HepG2 (cell line): ENCODE data around the gene PDCD2L. TPM values are rescaled to one million over a fixed set of nuclear protein-coding genes. Genes with fewer than 3 reads are reported as not detected.
A peak's percentile ranks its signal among the peaks of the same experiment; 100 is the strongest.

Source experiments
- CAMTA2 ChIP-seq: sonication (generic); formaldehyde crosslinking; IDR thresholded peaks from 2 replicates; pipeline ENCODE4 v1.4.0; 2020; ENCODE audit warnings: mild to moderate bottlenecking, missing genetic modification reagents, borderline replicate concordance
- CBX1 ChIP-seq: IDR thresholded peaks from one replicate; pipeline ENCODE4 v1.6.1; 2016; ENCODE audit warnings: antibody characterized with exemption, low read depth
- ELF1 ChIP-seq: sonication (generic); formaldehyde crosslinking; IDR thresholded peaks from 2 replicates; pipeline ENCODE4 v1.4.0; 2020; ENCODE audit warnings: missing genetic modification reagents
- GATAD2A ChIP-seq: IDR thresholded peaks from 2 replicates; pipeline ENCODE4 v1.6.1; 2016
- HMGXB3 ChIP-seq: sonication (generic); formaldehyde crosslinking; IDR thresholded peaks from 2 replicates; pipeline ENCODE4 v1.4.0; 2020; ENCODE audit warnings: missing genetic modification reagents, borderline replicate concordance
- IKZF5 ChIP-seq: IDR thresholded peaks from 2 replicates; pipeline ENCODE4 v1.6.1; 2018; ENCODE audit warnings: missing genetic modification reagents, mild to moderate bottlenecking, missing compliant biosample characterization
- IRX3 ChIP-seq: sonication (generic); formaldehyde crosslinking; IDR thresholded peaks from 2 replicates; pipeline ENCODE4 v1.8.1; 2023; ENCODE audit warnings: mild to moderate bottlenecking, low read depth, missing genetic modification reagents, borderline replicate concordance
- KDM5B ChIP-seq: sonication (generic); formaldehyde crosslinking; IDR thresholded peaks from 2 replicates; pipeline ENCODE4 v1.4.0; 2020; ENCODE audit warnings: missing genetic modification reagents, mild to moderate bottlenecking, borderline replicate concordance
- RBFOX2 ChIP-seq: fragments of 200-400 bp; formaldehyde crosslinking; IDR thresholded peaks from 2 replicates; pipeline ENCODE4 v1.6.1; 2017; ENCODE audit warnings: low read depth, mild to moderate bottlenecking, low read length
- SKIL ChIP-seq: sonication (generic); formaldehyde crosslinking; IDR thresholded peaks from 2 replicates; pipeline ENCODE4 v1.8.0; 2022; ENCODE audit warnings: missing genetic modification reagents, mild to moderate bottlenecking, moderate library complexity, borderline replicate concordance
- SP4 ChIP-seq: sonication (generic); formaldehyde crosslinking; IDR thresholded peaks from 2 replicates; pipeline ENCODE4 v1.8.1; 2023; ENCODE audit warnings: mild to moderate bottlenecking, missing genetic modification reagents
- TBX2 ChIP-seq: sonication (generic); formaldehyde crosslinking; IDR thresholded peaks from 2 replicates; pipeline ENCODE4 v1.5.0; 2020; ENCODE audit warnings: missing genetic modification reagents, mild to moderate bottlenecking, borderline replicate concordance
- ZFP91 ChIP-seq: sonication (generic); formaldehyde crosslinking; IDR thresholded peaks from 2 replicates; pipeline ENCODE4 v1.9.0; 2022; ENCODE audit warnings: missing genetic modification reagents, mild to moderate bottlenecking, borderline replicate concordance
- ZNF101 ChIP-seq: sonication (generic); formaldehyde crosslinking; IDR thresholded peaks from 2 replicates; pipeline ENCODE4 v1.4.0; 2020; ENCODE audit warnings: mild to moderate bottlenecking, low read depth, missing genetic modification reagents, borderline replicate concordance
- ZNF672 ChIP-seq: sonication (generic); formaldehyde crosslinking; IDR thresholded peaks from 2 replicates; pipeline ENCODE4 v1.8.1; 2022; ENCODE audit warnings: missing genetic modification reagents
- ZNF713 ChIP-seq: sonication (generic); formaldehyde crosslinking; IDR thresholded peaks from 2 replicates; pipeline ENCODE4 v1.4.0; 2020; ENCODE audit warnings: mild to moderate bottlenecking, missing genetic modification reagents
- ZNF780A ChIP-seq: sonication (generic); formaldehyde crosslinking; IDR thresholded peaks from 2 replicates; pipeline ENCODE4 v1.8.0; 2022; ENCODE audit warnings: mild to moderate bottlenecking, missing genetic modification reagents, moderate library complexity
- ZNF782 ChIP-seq: sonication (generic); formaldehyde crosslinking; IDR thresholded peaks from 2 replicates; pipeline ENCODE4 v1.4.0; 2020; ENCODE audit warnings: missing genetic modification reagents, mild to moderate bottlenecking, borderline replicate concordance
- polyA plus RNA-seq, 8 experiments: library from polyadenylated mRNA; depleted of rRNA in 3 of 8; stranded (reverse) in 7 of 8; unstranded in 1 of 8; fragments of >200 nt; fragmentation: Illumina TruSeq in 4 of 8; extraction: Trizol in 4 of 8; gene quantifications; 2 replicates each; pipeline versions ENCODE4 v1.2.1 to v1.2.3, GENCODE V29; 2011 to 2016; ENCODE audit warnings: low read depth in 4 of 8, missing spikeins in 1 of 8, mixed read lengths in 1 of 8; ENCODE audit not compliant: insufficient read depth in 1 of 8
- total RNA-seq, 5 experiments: library from RNA; depleted of rRNA; stranded (reverse); fragments of >200 nt; fragmentation: Illumina TruSeq; extraction: Trizol; gene quantifications; 2 replicates each; pipeline ENCODE4 v1.2.3, GENCODE V29; 2016; ENCODE audit warnings: low read depth in 1 of 5

Gene PDCD2L
- total and polyA plus RNA-seq, 2 of the 13 experiments (the other 11 are each of a cell fraction or from before 2014, with no cell fraction given), result 29.3 to 35.2 TPM

- no peak; the same call in none of the 2 replicates for TF ChIP-seq CAMTA2 (CRISPR knock-in tag)
- TF ChIP-seq TBX2 (CRISPR knock-in tag), result 0 out of 2 replicates have a peak, but pooled peaks have one; percentile 10
- no peak for TF ChIP-seq GATAD2A (CRISPR knock-in tag)
- TF ChIP-seq ZNF713 (CRISPR knock-in tag), result no peak
- TF ChIP-seq RBFOX2, result peak; percentile 62
- peak; percentile 43; the same call in 1 of the 2 replicates for TF ChIP-seq ZFP91 (CRISPR knock-in tag)
- TF ChIP-seq ZNF672 (CRISPR knock-in tag), result 0 out of 2 replicates have a peak, but pooled peaks have one; percentile 51
- peak; percentile 13; the same call in 1 of the 2 replicates for TF ChIP-seq IRX3 (CRISPR knock-in tag)
- 0 out of 2 replicates have a peak, but pooled peaks have one; percentile 12 for TF ChIP-seq ZNF101 (CRISPR knock-in tag)
- 0 out of 2 replicates have a peak, but pooled peaks have one; percentile 26 for TF ChIP-seq IKZF5 (CRISPR knock-in tag)
- peak; percentile 76 for TF ChIP-seq KDM5B
- TF ChIP-seq ZNF780A, result 0 out of 2 replicates have a peak, but pooled peaks have one; percentile 56
- TF ChIP-seq SKIL, result 0 out of 2 replicates have a peak, but pooled peaks have one; percentile 35
- 0 out of 2 replicates have a peak, but pooled peaks have one; percentile 48 for TF ChIP-seq SP4
- TF ChIP-seq CBX1, result no peak
- no peak; the same call in 1 of the 2 replicates for TF ChIP-seq HMGXB3 (CRISPR knock-in tag)
- TF ChIP-seq ZNF782 (CRISPR knock-in tag), result peak; percentile 74; the same call in 1 of the 2 replicates
- TF ChIP-seq ELF1 (CRISPR knock-in tag), result no peak
Measured at GRCh38 chr19:34365463-34366401, 38.5 kb upstream of the PDCD2L start (continued).
